Measurements from ENCODE around the gene TMED4.

The TMED4 gene

DNA sequence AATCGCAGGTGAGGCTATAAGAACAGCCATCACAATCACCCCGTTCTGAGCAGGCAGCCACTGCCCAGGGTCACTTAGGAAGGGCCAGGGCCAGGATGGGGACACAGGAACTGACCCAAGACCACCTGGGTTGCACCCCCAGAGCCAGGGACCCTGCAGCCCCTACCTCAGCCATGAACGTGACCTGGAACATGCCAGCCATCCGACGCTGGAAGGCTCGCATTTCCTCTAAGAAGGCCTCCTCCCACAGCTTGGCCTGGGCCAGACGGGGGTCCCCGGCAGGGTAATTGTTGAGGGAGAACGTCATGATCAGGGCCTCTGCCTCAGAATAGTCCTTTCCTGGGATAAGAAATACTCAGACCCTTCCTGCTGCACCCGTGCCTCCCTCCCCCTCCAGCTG is 45.9 kb downstream of the TMED4 start:
- H3K4me2 ChIP-seq (ENCODE audit: low read depth, low read length, poor library complexity, severe bottlenecking): no peak overlapping the region
- TF ChIP-seq, protein P1, sequence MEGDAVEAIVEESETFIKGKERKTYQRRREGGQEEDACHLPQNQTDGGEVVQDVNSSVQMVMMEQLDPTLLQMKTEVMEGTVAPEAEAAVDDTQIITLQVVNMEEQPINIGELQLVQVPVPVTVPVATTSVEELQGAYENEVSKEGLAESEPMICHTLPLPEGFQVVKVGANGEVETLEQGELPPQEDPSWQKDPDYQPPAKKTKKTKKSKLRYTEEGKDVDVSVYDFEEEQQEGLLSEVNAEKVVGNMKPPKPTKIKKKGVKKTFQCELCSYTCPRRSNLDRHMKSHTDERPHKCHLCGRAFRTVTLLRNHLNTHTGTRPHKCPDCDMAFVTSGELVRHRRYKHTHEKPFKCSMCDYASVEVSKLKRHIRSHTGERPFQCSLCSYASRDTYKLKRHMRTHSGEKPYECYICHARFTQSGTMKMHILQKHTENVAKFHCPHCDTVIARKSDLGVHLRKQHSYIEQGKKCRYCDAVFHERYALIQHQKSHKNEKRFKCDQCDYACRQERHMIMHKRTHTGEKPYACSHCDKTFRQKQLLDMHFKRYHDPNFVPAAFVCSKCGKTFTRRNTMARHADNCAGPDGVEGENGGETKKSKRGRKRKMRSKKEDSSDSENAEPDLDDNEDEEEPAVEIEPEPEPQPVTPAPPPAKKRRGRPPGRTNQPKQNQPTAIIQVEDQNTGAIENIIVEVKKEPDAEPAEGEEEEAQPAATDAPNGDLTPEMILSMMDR (IDR thresholded peaks at IDR 0.05; ENCODE audit: insufficient read depth, low read length, poor library complexity, severe bottlenecking): no peak
- TF ChIP-seq EZH2phosphoT487 (conservative IDR thresholded peaks at IDR 0.05; ENCODE audit: low read length): no peak

DNA sequence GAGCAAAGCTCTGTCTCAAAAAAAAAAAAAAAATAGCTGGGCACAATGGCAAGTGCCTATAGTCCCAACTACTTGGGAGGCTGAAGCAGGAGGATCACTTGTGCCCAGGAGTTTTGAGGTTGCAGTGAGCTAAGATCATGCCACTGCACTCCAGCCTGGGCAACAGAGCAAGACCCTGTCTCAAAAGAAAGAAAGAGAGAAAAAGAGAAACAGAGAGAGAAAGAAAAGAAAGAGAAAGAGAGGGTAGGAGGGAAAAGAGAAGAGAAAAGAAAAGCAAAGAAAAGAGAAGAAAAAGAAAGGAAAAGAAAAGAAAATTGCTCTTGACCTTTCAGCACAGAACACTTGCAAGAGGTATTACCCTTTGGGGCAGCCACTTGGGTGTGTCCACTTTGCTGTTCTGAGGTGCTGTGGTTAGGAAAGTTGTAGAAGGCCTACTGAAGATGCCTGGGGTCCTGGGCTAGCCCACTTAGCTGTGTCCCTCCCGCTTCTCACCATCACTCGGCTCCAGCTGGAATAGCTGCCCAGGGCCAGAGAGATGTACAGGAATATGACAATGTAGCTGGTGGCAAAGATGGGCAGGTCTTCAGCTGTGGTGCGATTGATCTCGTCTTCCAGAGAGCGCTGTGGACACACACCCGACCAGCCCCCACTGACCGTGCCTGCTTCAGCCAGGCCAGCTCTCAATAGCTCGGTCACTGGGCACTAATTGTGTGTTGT is 46.5 kb downstream of the TMED4 start:
- H2AFZ ChIP-seq (ENCODE audit: low read depth, low read length, severe bottlenecking): no peak overlapping the region
- no peaks in the 10 kb centered on the region for H3K79me2 ChIP-seq (ENCODE audit: insufficient read depth, low read length)
- H3K4me3 ChIP-seq (ENCODE audit: insufficient read depth, low read length, poor library complexity, severe bottlenecking): no peak overlapping the region
- no peaks in the 10 kb centered on the region for H3K36me3 ChIP-seq (ENCODE audit: low read length)
- no peaks in the 10 kb centered on the region for H3K27me3 ChIP-seq (ENCODE audit: low read length)
- H3F3A ChIP-seq (ENCODE audit: insufficient read depth): no peaks in the 10 kb centered on the region
- H3K27ac ChIP-seq (ENCODE audit: low read depth, low read length): no peak overlapping the region
- TF ChIP-seq, protein P1 (IDR thresholded peaks at IDR 0.05; ENCODE audit: insufficient read depth, low read length, poor library complexity, severe bottlenecking): no peak
- TF ChIP-seq EZH2phosphoT487 (conservative IDR thresholded peaks at IDR 0.05; ENCODE audit: low read length): no peak
- H3K4me2 ChIP-seq (ENCODE audit: low read depth, low read length, poor library complexity, severe bottlenecking): no peak overlapping the region
- no peak overlapping the region for H3K9ac ChIP-seq (ENCODE audit: low read length)
- no peaks in the 10 kb centered on the region for H4K20me1 ChIP-seq (ENCODE audit: low read depth, low read length)
- no peaks in the 10 kb centered on the region for H3K9me3 ChIP-seq (ENCODE audit: insufficient read depth, low read length)
- H3K9me2 ChIP-seq (replicated peaks; ENCODE audit: insufficient read depth, low read length): no peaks in the 10 kb centered on the region

More for the DNA sequence above, 45.9 kb downstream of the TMED4 start:
- no peaks in the 10 kb centered on the region for H3K9me3 ChIP-seq (ENCODE audit: insufficient read depth, low read length)
- no peaks in the 10 kb centered on the region for H3K27me3 ChIP-seq (ENCODE audit: low read length)
- no peak overlapping the region for H3K9ac ChIP-seq (ENCODE audit: low read length)
- H2AFZ ChIP-seq (ENCODE audit: low read depth, low read length, severe bottlenecking): no peak overlapping the region
- no peaks in the 10 kb centered on the region for H3K79me2 ChIP-seq (ENCODE audit: insufficient read depth, low read length)
- H3K27ac ChIP-seq (ENCODE audit: low read depth, low read length): no peak overlapping the region
- H3F3A ChIP-seq (ENCODE audit: insufficient read depth): no peaks in the 10 kb centered on the region
- no peak overlapping the region for H3K4me3 ChIP-seq (ENCODE audit: insufficient read depth, low read length, poor library complexity, severe bottlenecking)
- no peaks in the 10 kb centered on the region for H4K20me1 ChIP-seq (ENCODE audit: low read depth, low read length)
- H3K9me2 ChIP-seq (replicated peaks; ENCODE audit: insufficient read depth, low read length): no peaks in the 10 kb centered on the region
- no peaks in the 10 kb centered on the region for H3K36me3 ChIP-seq (ENCODE audit: low read length)

DNA sequence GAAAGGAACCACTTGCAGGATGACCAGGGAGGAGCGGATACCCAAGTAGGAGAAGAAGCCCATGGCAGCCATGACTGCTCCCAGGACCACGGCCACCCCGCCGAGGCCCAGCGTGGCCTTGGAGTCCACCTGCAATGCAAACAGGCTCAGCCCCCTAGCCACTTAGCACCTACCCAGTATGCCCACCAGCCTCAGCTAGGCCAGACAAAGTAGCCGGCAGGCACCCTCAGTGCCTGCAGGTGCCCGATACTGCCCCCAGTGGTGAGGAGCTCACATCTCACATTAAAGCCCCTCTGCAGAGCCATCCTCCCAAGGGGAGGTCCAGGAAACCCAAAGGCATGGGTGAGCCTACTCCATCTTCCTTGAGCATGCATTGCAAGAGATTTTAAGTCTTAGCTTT is 47.5 kb downstream of the TMED4 start:
- Histone ChIP-seq H3K27ac (ENCODE audit: low read depth, low read length) (no peak overlapping the region), H4K20me1 (ENCODE audit: low read depth, low read length) (no peaks in the 10 kb centered on the region), H3K4me3 (ENCODE audit: insufficient read depth, low read length, poor library complexity, severe bottlenecking) (no peak overlapping the region), H3K4me2 (ENCODE audit: low read depth, low read length, poor library complexity, severe bottlenecking) (no peak overlapping the region), H2AFZ (ENCODE audit: low read depth, low read length, severe bottlenecking) (no peak overlapping the region), H3K27me3 (ENCODE audit: low read length) (no peaks in the 10 kb centered on the region), H3K36me3 (ENCODE audit: low read length) (no peaks in the 10 kb centered on the region), H3F3A (ENCODE audit: insufficient read depth) (no peaks in the 10 kb centered on the region), H3K9me3 (ENCODE audit: insufficient read depth, low read length) (no peaks in the 10 kb centered on the region), H3K79me2 (ENCODE audit: insufficient read depth, low read length) (no peaks in the 10 kb centered on the region), H3K9ac (ENCODE audit: low read length) (no peak overlapping the region), H3K9me2 (replicated peaks; ENCODE audit: insufficient read depth, low read length) (no peaks in the 10 kb centered on the region)
- no peak for TF ChIP-seq EZH2phosphoT487 (conservative IDR thresholded peaks at IDR 0.05; ENCODE audit: low read length)
- TF ChIP-seq, protein P1 (IDR thresholded peaks at IDR 0.05; ENCODE audit: insufficient read depth, low read length, poor library complexity, severe bottlenecking): peak; percentile 99
